ENCODE data around the gene HNRNPA3. TPM values are rescaled to one million over a fixed set of nuclear protein-coding genes. Genes with fewer than 3 reads are reported as not detected.

Gene HNRNPA3
- total RNA-seq, 1 experiment from 2014 or later = 179 TPM

DNA sequence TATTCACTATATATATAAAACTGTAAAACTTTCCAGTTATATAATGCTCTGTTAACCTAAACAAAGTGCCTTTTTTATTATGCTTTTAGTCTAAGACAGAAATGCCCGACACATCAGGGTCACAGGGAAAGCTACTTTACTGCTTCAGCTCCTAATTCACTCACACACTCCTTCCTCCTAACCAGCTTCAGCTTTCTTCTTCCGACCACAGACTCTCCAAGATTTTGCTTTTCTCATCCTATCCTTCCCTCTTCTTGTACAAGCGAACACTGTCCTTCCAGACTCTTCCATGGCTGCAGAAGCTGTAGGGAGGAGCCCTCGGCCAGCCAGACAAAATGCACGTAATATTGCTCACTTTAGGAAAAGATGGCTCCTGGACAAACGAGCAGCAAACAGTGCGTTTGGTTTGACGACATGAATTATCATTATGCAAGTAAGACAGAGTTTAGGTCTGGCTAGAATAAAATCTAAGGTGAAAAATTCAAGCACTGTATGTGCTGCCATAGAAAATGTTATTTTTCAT lies 47.5 kb upstream of the HNRNPA3 start:
- TF ChIP-seq CTCF (IDR thresholded peaks at IDR 0.05; ENCODE audit: unreplicated experiment) = no peak
- DNase-seq (ENCODE audit: unreplicated experiment) = peak; percentile 56
- peaks cover 5% of the 10 kb centered on the region for H3K36me3 Mint-ChIP-seq (ENCODE audit: insufficient read depth, unreplicated experiment)
- ChIA-PET CTCF (interaction anchor here (0.6 to 5.2 kb wide), 45 partner anchors 9 to 1232 kb away, joined by 3 to 52 read pairs (median 5); partner anchors contain the start of gene NFE2L2), POLR2A (interaction anchor here (0.6 to 5.8 kb wide), 39 partner anchors 9 to 1159 kb away, joined by 3 to 198 read pairs (median 6); partner anchors contain the start of genes AGPS, HNRNPA3 and NFE2L2)
- intact Hi-C loops (cut with micrococcal nuclease) = loop anchor here (2.0 to 10.0 kb wide), 3 partner anchors 252 to 560 kb away; no protein-coding TSS in a partner anchor
- TSS peak; percentile 76 for BruUV-seq (replicated peaks)
- no peaks in the 10 kb centered on the region for H3K9me3 Mint-ChIP-seq (ENCODE audit: unreplicated experiment)
- no peaks in the 10 kb centered on the region for H3K27me3 Mint-ChIP-seq (ENCODE audit: insufficient read depth, unreplicated experiment)
- H3K27ac Mint-ChIP-seq (ENCODE audit: low read depth, unreplicated experiment) = no peak overlapping the region
- H3K4me1 Mint-ChIP-seq (ENCODE audit: insufficient read depth, unreplicated experiment) = peaks cover 22% of the 10 kb centered on the region
- no peak overlapping the region for H3K4me3 Mint-ChIP-seq (ENCODE audit: unreplicated experiment)

- no TSS peak for BruUV-seq (replicated peaks)
- H3K4me3 Mint-ChIP-seq (ENCODE audit: unreplicated experiment) = peak overlapping the region; percentile 7
- no peak overlapping the region for H3K27ac Mint-ChIP-seq (ENCODE audit: low read depth, unreplicated experiment)
- CTCF ChIA-PET = interaction anchor here (0.6 to 5.2 kb wide), 32 partner anchors 17 to 1070 kb away, joined by 3 to 52 read pairs (median 5); partner anchors contain the start of gene NFE2L2
- peaks cover 30% of the 10 kb centered on the region for H3K4me1 Mint-ChIP-seq (ENCODE audit: insufficient read depth, unreplicated experiment)
- intact Hi-C loops (cut with micrococcal nuclease) = loop anchor here (1.0 to 10.0 kb wide), 4 partner anchors 97 to 559 kb away; no protein-coding TSS in a partner anchor
- POLR2A ChIA-PET = interaction anchor here (0.7 to 5.8 kb wide), 28 partner anchors 8 to 250 kb away, joined by 3 to 198 read pairs (median 6); partner anchors contain the start of genes AGPS, HNRNPA3 and NFE2L2
- no peaks in the 10 kb centered on the region for H3K27me3 Mint-ChIP-seq (ENCODE audit: insufficient read depth, unreplicated experiment)
- H3K9me3 Mint-ChIP-seq (ENCODE audit: unreplicated experiment) = no peaks in the 10 kb centered on the region
- peaks cover 5% of the 10 kb centered on the region for H3K36me3 Mint-ChIP-seq (ENCODE audit: insufficient read depth, unreplicated experiment)
- peak; percentile 11 for DNase-seq (ENCODE audit: unreplicated experiment)
- TF ChIP-seq CTCF (IDR thresholded peaks at IDR 0.05; ENCODE audit: unreplicated experiment) = no peak
Measured at GRCh38 chr2:177165721-177166711, 46.6 kb upstream of the HNRNPA3 start.

DNA sequence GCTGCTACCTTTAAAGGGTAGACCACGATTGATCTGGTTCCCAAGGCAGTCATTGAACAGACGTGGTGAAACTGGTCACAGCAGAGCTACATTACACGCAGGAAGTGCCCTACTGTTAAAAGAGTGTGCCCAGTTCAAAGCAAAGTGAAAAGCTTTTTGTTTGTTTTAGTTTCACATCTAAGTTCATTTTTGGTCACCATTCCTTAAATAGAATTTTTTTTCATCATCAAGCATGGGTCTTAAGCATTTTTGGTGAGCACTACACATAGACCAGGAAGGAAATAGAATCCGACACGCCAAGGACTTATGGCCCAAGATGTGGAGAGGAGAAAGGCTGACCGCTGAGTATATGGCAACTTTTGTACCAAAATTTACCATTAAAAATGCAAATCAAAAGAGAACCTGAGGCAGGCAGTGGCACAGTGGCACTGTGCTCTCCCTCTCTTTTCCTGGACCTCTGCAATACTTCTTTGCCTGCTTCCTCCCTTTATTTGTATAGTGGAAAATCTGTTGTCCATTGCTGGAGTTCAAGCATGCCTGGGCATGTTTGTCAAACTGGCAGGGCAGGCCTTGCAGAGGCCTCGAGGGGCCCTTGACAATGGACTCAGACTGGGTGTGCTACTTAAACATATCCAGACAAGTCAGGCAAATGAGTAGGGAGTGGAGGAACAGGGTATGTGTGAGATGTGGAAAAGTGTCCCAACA lies 42.6 kb upstream of the HNRNPA3 start:
- H3K27me3 Mint-ChIP-seq (ENCODE audit: insufficient read depth, unreplicated experiment) = no peaks in the 10 kb centered on the region
- peaks cover 28% of the 10 kb centered on the region for H3K4me1 Mint-ChIP-seq (ENCODE audit: insufficient read depth, unreplicated experiment)
- peak overlapping the region; percentile 3 for H3K4me3 Mint-ChIP-seq (ENCODE audit: unreplicated experiment)
- CTCF ChIA-PET = interaction anchor here (0.5 to 1.3 kb wide), 7 partner anchors 14 to 348 kb away, joined by 3 to 6 read pairs (median 3); no protein-coding TSS in a partner anchor
- BruUV-seq (replicated peaks) = TSS peak; percentile 90
- H3K36me3 Mint-ChIP-seq (ENCODE audit: insufficient read depth, unreplicated experiment) = peaks cover 5% of the 10 kb centered on the region
- TF ChIP-seq CTCF (IDR thresholded peaks at IDR 0.05; ENCODE audit: unreplicated experiment) = no peak
- H3K9me3 Mint-ChIP-seq (ENCODE audit: unreplicated experiment) = no peaks in the 10 kb centered on the region
- H3K27ac Mint-ChIP-seq (ENCODE audit: low read depth, unreplicated experiment) = peak overlapping the region; percentile 91
- DNase-seq (ENCODE audit: unreplicated experiment) = peak; percentile 95
- intact Hi-C loops (cut with micrococcal nuclease) = loop anchor here (10.0 kb wide), 1 partner anchor 435 kb away; no protein-coding TSS in a partner anchor
- POLR2A ChIA-PET = interaction anchor here (0.6 to 7.8 kb wide), 22 partner anchors 13 to 167 kb away, joined by 3 to 139 read pairs (median 5); partner anchors contain the start of genes HNRNPA3 and NFE2L2

All from MCF 10A (cell line).